SKM-1 (cell line): Measurements from ENCODE around the gene KDM7A.

ENCODE experiments used
- DNase-seq: peaks from one replicate; lab custom pipeline; 2025; ENCODE audit not compliant: unreplicated experiment; lab: John Stamatoyannopoulos, UW

KDM7A gene

DNA sequence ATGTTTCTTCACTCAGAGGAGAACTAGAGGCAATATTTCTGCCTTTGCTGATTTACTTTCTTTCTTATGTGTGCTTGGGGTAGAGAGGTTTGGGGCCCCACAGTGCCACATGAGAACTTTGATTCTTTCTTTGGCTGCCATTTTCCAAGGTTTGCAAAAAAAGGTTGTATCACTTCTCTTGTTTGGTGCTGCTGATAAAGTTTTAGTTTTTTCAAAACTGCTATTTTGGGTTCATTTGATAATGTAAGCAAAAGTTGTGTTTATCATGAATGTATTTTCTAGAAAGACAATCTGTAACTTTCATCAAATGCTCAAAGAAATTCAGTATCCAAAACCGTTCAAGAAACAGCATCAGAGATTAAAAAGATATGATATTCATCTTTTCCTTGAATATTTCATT is 83.4 kb downstream of the KDM7A start:
- DNase-seq, result no peak

DNA sequence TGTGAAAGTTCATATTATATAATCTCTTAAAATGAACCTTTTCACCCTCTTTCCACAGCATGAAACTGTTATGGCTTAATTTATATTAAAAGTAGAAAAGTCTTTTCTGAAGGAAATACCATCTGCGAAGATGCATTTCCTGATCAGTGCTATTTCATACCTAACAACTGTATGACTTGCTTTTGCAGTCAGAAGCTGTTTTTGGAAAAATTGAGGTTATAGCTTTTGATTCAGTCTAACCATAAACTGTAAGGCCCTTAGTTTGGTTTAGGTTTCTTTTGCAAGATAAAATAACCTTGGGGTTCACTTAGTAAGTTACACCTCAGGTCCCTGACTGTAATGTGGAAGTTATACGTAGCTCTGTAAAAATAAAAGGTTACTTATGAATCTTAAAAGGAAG is 91.3 kb downstream of the KDM7A start:
- DNase-seq, result no peak

DNA sequence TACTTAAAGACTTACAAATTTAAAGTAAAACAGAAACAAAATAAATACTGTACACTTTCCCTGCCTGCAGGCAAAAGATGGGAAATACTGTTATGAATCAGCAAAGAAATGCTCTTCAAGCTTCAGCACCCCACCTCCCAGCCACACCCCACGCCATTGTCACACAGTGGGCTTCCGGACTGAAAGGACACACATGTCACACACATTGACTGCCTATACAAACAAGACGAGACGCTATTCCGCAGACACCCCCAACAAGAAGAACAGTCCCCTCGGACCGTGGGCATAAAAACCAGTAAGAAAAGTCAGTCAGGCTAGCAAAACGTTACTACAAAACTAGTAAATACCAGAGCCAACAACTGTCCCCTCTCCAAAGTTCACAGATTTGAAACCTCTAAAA is 91.8 kb downstream of the KDM7A start:
- no peak for DNase-seq

GRCh38 chr7:140084142-140084655 is 92.6 kb downstream of the KDM7A start:
- peak; percentile 57 for DNase-seq

- DNase-seq, result no peak
These were observed 94.0 kb downstream of the KDM7A start for GRCh38 chr7:140082770-140083169.

GRCh38 chr7:140081774-140082425 is 94.9 kb downstream of the KDM7A start:
- DNase-seq, result no peak

DNA sequence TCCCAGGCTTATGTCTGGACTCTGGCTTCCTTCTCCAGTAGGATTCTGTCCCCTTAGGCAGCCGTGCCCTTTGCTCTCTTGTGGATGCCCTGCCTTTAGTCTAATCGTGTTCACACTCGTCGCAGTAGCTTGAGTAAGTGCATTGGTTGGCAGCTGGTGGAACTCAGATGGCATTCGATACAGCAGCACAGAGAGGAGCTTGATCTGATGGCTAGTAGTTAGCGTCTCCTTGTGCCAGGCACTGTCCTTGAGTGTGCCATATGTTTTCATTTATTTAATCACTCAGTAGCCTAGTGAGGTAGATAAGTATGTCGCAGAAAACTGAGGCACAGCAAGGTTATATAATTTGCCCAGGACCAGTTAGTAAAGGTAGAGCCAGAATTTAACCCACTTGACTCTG is 95.9 kb downstream of the KDM7A start:
- no peak for DNase-seq

DNA sequence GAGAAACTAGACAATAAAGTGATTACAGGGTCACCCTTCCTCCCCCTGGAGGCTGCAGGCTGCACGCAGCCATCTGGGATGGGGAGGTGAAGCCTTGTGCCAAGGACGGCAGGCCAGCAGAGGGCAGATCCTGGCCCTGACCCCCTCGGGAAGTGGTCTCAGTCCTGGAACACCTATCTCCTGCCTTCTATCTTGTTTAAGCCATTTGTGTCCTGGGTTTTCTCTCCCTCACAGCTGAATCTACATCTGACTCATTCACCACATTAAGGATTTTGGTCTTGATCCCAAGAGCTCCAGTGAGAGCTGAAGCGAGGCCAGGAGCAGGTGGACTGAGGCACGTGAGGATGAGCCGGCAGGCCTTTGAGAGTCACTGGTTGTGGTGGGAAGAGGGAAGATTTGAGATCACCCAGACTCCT is 97.7 kb downstream of the KDM7A start:
- DNase-seq, result no peak

GRCh38 chr7:140078392-140078791 is 98.4 kb downstream of the KDM7A start:
- DNase-seq, result no peak

GRCh38 chr7:140074780-140075179 is 102.0 kb downstream of the KDM7A start:
- no peak for DNase-seq

- DNase-seq, result no peak
These were observed 106.2 kb downstream of the KDM7A start for GRCh38 chr7:140070546-140070945.

GRCh38 chr7:140069298-140069949 is 107.4 kb downstream of the KDM7A start:
- no peak for DNase-seq

DNA sequence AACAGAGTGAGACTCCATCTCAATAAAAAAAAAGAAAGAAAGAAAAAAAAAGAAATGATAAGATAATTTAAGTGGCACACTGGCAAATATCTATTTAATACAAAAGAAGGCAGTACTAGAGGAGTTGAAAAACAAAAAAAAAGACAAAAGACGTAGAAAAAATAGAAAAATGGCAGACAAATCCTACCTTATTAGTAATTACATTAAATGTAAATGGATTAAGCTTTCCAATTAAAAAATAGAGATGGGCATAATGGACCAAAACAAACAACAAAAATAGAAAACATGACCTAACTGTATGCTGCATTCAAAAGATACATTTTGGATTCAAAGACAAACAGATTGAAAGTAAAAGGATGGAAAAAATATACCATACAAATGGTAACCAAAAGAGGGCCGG is 108.8 kb downstream of the KDM7A start:
- no peak for DNase-seq

DNA sequence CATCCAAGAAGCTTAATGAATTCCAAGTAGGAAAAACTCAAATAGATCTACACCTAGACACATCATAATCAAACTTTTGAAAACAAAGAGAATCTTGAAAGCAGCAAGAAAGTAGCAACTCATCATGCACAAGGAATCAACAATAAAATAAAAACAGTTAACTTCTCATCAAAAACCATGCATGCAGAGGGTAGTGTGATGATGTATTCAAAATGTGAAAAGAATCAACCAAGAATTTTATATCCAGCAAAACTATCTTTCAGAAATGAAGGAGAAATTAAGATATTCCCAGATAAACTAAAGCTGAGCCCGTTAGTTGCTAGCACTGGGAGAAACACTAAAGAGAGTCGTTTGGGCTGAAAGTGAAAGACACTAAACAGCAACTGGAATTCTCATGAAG is 109.7 kb downstream of the KDM7A start:
- DNase-seq, result no peak

- peak; percentile 74 for DNase-seq
These were observed 114.1 kb downstream of the KDM7A start, which contains the start of gene PARP12 for GRCh38 chr7:140062528-140063299. TSS of gene PARP12 (minus strand) at chr7:140062951. CDS start at chr7:140062847, 104 bp downstream.

- no peak for DNase-seq
These were observed 114.7 kb downstream of the KDM7A start for GRCh38 chr7:140062118-140062527.

GRCh38 chr7:140061607-140061930 is 115.2 kb downstream of the KDM7A start:
- DNase-seq, result no peak

- no peak for DNase-seq
These were observed 115.8 kb downstream of the KDM7A start for GRCh38 chr7:140060788-140061606.

GRCh38 chr7:140060243-140060630 is 116.5 kb downstream of the KDM7A start:
- DNase-seq, result no peak

GRCh38 chr7:140059273-140060242 is 117.2 kb downstream of the KDM7A start:
- DNase-seq, result no peak
